Thoracic aorta (tissue), 2 donors: ENCODE results near the gene CGRRF1. TPM values are rescaled to one million over a fixed set of nuclear protein-coding genes. Genes with fewer than 3 reads are reported as not detected.

Source experiments
- ATAC-seq: fragments of 150-250 bp; one replicate; pipeline ENCODE4 v1.8.0; 2017; ENCODE audit warnings: low read depth; ENCODE audit not compliant: insufficient number of reproducible peaks, low FRiP score
- DNase-seq: peaks from one replicate; pipeline ENCODE4 v3.0.0-alpha.2; 2020; ENCODE audit warnings: low spot score
- H3K27ac ChIP-seq, 2 donors: fragments of 200-600 bp; sonication (generic); 1 replicate in 1 of 2; 2 replicates in 1 of 2; pipeline ENCODE4 v1.5.1; 2016; ENCODE audit warnings: mild to moderate bottlenecking in 2 of 2, moderate library complexity in 2 of 2
- H3K27me3 ChIP-seq: fragments of 200-600 bp; sonication (generic); replicated peaks from 2 replicates; pipeline ENCODE4 v1.6.0; 2016; ENCODE audit warnings: mild to moderate bottlenecking; ENCODE audit not compliant: insufficient read depth
- H3K36me3 ChIP-seq: fragments of 200-600 bp; sonication (generic); one replicate; pipeline ENCODE4 v1.5.1; 2016
- H3K4me1 ChIP-seq, 2 donors: fragments of 200-600 bp; sonication (generic); 1 replicate in 1 of 2; 2 replicates in 1 of 2; pipeline versions ENCODE4 v1.5.1 to v1.6.0; 2016; ENCODE audit warnings: low read depth in 2 of 2, mild to moderate bottlenecking in 1 of 2; ENCODE audit not compliant: control insufficient read depth in 1 of 2
- H3K4me3 ChIP-seq: fragments of 200-600 bp; sonication (generic); 2 replicates; pipeline ENCODE4 v1.5.1; 2016; ENCODE audit warnings: mild to moderate bottlenecking
- H3K9me3 ChIP-seq: fragments of 200-600 bp; sonication (generic); 2 replicates; pipeline ENCODE4 v1.5.1; 2016
- CTCF ChIP-seq: fragments of 200-600 bp; sonication (generic); IDR thresholded peaks from one replicate; pipeline ENCODE4 v1.5.1; 2019; ENCODE audit warnings: antibody characterized with exemption
- total RNA-seq, 2 donors: library from RNA; depleted of rRNA; stranded (reverse); fragments of >200 nt; gene quantifications; one replicate each; pipeline versions ENCODE4 v1.1.0 to v1.2.3, GENCODE V29; 2016

The CGRRF1 gene
- total RNA-seq, result 10 to 100 TPM; 15.2 to 42.2 TPM

- Histone ChIP-seq H3K27me3 (no peaks in the 10 kb centered on the region), H3K27ac (peak within 1 kb of the TSS; percentile 80 to 82), H3K9me3 (no peaks in the 10 kb centered on the region), H3K36me3 (no peaks in the 10 kb centered on the region), H3K4me1 (peaks cover 22 to 34% of the 10 kb centered on the region in 2 donors), H3K4me3 (peak within 1 kb of the TSS; percentile 98)
- TF ChIP-seq CTCF, result peak; percentile 62
- ATAC-seq (peak; percentile 92), DNase-seq (peak; percentile 96)
Observed at GRCh38 chr14:54509546-54510501, at the start of gene CGRRF1. CGRRF1 (plus strand) TSS chr14:54509906; CDS start chr14:54509960, 54 bp downstream.

- no peak for TF ChIP-seq CTCF
- ATAC-seq (no peak), DNase-seq (no peak)
Observed at GRCh38 chr14:54462048-54462447, 47.7 kb upstream of the CGRRF1 start.

GRCh38 chr14:54465654-54466053, 44.1 kb upstream of the CGRRF1 start:
- Histone ChIP-seq H3K36me3 (no peaks in the 10 kb centered on the region), H3K27ac (peak overlapping the region in 1 of 2 donors; percentile 32), H3K4me1 (peaks cover 0 to 20% of the 10 kb centered on the region in 2 donors), H3K27me3 (no peaks in the 10 kb centered on the region), H3K4me3 (no peak overlapping the region), H3K9me3 (peaks cover 4% of the 10 kb centered on the region)
- DNase-seq (no peak), ATAC-seq (no peak)
- TF ChIP-seq CTCF, result no peak

More at GRCh38 chr14:54462048-54462447, 47.7 kb upstream of the CGRRF1 start:
- no peaks in the 10 kb centered on the region for H3K27me3 ChIP-seq
- peaks cover 0 to 10% of the 10 kb centered on the region in 2 donors for H3K4me1 ChIP-seq
- no peaks in the 10 kb centered on the region for H3K36me3 ChIP-seq
- H3K9me3 ChIP-seq, result no peaks in the 10 kb centered on the region
- no peak overlapping the region for H3K27ac ChIP-seq
- H3K4me3 ChIP-seq, result no peak overlapping the region

GRCh38 chr14:54467280-54467679, 42.4 kb upstream of the CGRRF1 start:
- H3K27me3 ChIP-seq, result no peaks in the 10 kb centered on the region
- no peak for ATAC-seq
- no peak for TF ChIP-seq CTCF

GRCh38 chr14:54470701-54471100, 39.0 kb upstream of the CGRRF1 start:
- ATAC-seq (no peak), DNase-seq (no peak)
- H3K36me3 ChIP-seq, result no peaks in the 10 kb centered on the region
- no peak overlapping the region for H3K4me3 ChIP-seq
- H3K27ac ChIP-seq, result no peak overlapping the region
- peaks cover 4% of the 10 kb centered on the region for H3K9me3 ChIP-seq
- H3K4me1 ChIP-seq, result peaks cover 0 to 39% of the 10 kb centered on the region in 2 donors
- no peaks in the 10 kb centered on the region for H3K27me3 ChIP-seq
- TF ChIP-seq CTCF, result no peak

More at GRCh38 chr14:54467280-54467679, 42.4 kb upstream of the CGRRF1 start:
- Histone ChIP-seq H3K9me3 (peaks cover 4% of the 10 kb centered on the region), H3K36me3 (no peaks in the 10 kb centered on the region), H3K4me3 (no peak overlapping the region), H3K4me1 (peaks cover 0 to 30% of the 10 kb centered on the region in 2 donors), H3K27ac (no peak overlapping the region)
- no peak for DNase-seq
